HK-2 (cell line): ENCODE results near the gene CHRNA3.

ENCODE experiments used
- DNase-seq: peaks from one replicate; pipeline ENCODE4 v3.0.0-alpha.2; 2018; ENCODE audit not compliant: unreplicated experiment

Gene CHRNA3

DNA sequence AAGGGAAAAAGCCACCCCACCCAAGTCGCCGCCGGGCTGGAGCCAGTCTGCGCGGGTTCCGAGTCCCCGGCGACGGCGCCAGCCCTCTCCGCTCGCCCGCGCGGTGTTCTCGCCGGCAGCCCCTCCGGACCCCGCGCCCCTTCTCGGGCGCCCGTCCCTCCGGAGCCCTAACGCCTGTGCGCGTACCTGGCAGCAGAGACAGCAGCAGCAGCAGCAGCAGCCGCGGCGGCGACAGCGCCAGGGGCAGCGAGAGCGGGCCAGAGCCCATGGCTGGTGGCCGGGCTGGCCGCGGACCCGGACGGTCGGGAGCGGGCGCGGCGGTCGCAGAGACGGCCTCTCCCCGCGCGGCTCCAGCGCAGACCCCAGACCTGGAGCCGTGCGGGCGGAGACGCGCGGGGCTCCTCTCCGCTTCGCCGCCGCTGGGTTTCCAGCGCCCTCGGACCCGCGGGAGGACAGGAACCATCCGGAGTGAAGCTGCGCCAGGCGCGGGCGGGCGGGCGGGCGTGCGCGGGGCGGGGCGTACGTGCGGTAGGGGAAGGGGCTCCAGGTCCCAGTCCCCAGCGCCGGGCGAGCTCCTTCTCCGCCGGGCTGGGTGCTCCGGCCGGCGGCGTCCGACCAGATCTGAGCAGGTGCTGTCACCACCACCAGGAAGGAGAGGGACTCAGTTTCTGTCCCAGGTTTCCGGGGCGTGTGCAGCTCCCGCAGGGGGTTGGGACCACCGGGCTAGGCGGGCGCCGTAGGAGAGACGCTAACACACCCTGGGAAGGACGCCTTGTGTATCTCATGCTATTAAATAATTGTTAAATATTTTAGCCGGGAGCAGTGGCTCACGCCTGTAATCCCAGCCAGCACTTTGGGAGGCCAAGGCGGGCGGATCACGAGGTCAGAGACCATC is at the start of gene CHRNA3:
Gene CHRNA3, minus strand, starts transcription at position 470 of the 895 bp plus-strand sequence. Its CDS starts 202 bp downstream, at position 268.
- DNase-seq = no peak

DNA sequence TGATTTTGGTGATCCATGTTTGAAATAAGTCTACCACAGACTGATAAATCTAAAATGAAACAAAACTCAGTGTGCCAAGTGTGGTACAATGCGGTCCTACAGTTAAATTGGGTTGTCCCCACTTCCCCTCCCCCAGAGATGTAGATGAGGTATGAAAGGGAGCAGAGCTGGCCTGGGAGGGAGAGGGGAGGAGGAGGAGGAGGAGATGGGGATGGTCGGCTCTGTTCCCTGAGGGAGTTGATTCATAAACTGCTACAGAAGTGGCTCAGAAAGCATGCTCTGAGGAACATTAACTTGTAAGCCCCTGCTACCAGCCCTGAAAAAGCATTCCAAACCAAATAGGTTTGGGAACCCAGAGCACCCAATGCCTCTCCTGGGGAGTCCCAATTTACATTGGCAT is 48.2 kb upstream of the CHRNA3 start:
- DNase-seq = no peak

DNA sequence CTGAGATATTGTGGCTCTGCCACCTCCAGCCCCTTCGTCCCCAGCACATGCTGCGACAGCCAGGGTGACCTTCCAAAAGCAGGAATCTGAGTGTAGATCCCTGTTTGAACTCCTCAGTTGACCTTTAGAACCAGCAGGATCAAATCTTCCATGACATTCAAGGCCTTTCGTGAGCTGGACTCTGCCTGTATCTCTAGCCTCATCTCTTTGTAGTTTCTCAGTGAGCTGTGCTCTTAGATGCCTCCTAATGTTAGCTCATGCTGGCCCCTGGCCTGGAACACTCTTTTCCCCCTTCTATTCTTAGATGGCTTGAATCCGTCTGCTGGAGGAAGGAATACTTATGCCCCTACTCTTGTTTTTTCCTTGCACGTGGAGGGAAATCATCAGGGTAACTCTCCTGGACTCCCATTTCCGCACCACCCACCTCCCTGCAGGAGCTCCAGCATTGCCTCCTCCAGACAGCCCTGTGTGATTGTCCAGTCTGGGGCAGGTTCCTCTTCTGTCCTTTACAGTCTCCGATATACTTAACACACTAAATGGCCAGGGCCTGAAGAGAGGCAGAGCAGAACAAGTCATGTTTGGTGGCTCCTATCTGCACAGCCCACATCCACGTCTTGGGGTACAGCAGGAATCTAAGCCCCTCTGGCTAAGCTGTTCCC is 46.9 kb upstream of the CHRNA3 start:
- no peak for DNase-seq

DNA sequence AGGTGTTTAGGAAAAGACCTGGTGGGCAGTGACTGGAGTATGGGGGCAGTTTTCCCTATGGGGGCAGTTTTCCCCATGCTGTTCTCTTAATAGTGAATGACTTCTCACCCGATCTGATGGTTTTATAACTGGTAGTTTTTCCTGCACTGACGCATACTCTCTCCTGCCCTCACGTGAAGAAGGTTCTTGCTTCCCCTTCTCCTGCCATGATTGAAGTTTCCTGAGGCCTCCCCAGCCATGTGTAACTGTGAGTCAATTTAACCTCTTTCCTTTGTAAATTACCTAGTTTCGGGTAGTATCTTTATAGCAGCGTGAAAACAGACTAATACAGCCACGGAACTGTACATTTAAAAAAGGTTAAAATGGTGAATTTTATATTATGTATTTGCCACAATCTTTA is 45.2 kb upstream of the CHRNA3 start:
- no peak for DNase-seq

DNA sequence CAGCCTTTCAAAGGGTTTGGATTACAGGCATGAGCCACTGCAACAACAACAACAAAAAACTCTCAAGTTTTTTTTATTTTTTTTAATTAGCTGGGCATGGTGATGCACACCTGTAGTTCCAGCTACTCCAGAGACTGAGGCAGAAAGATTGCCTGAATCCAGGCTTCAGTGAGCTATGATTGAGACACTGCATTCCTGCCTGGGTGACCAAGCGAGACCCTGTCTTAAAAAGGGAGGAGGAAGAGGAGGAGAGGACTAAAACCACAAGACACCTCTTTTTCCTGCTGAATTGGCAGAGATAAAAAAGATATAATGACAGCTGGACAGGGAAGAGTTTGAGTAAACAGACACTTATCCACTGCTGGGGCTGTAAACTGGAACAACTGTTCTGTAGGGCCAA is 42.9 kb upstream of the CHRNA3 start:
- no peak for DNase-seq

DNA sequence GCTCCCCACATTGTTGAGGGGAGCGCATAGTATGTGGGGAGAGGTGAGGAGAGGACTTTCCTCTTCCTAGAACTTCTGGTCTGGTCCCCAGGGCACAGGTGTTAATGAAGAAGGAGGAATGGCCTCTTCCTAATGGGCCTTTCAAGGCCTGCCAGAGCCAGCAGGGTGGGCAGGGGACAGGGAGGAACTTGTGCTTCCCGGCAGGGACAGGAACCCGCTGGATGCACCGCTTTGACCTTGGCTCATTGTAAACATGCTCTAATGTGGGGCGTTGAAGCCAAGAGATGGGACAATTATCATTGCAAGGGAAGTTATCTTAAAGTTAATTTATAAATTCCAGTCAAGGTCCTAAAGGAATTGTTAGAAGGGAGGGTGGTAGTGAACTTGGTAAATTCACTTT is 41.2 kb upstream of the CHRNA3 start:
- no peak for DNase-seq

DNA sequence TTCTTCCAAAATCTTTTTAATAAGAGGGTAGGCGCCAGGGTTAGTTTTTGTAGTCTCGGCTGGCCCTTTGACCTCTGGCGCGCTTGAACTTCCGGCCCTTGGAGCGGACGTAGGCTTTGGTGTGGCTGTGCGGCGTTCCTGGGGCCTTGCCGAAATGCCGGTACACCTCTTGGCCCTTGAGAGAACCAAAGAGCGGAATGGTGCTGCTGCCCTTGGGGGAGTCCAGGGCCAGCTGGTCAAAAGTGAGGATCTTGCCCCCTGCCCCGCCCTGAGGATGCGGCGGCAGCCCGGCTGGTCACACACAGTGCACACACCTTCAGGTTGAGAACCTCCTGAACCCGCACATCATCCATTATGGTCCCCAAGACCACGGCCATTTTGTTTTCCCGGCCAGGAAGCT is 40.2 kb upstream of the CHRNA3 start:
- DNase-seq = no peak

DNA sequence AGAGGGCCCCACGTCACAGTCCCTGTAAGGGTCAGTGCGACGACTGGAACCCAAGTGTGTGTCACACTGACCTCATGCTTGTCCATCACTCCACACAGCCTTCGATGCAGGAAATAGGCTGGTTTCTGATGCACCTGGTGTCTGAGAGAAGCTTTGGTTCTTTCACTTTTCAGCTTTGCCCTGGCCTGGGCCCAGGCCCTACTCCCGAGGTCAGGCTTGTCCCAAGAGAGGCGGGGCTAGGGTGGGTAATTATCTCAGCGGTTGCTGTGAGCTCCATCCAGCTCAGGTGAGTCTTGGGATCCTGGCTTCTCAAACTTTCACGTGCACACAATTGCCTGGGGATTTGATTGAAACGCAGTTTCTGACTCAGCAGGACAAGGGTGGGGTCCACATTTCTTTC is 39.8 kb upstream of the CHRNA3 start:
- no peak for DNase-seq

DNA sequence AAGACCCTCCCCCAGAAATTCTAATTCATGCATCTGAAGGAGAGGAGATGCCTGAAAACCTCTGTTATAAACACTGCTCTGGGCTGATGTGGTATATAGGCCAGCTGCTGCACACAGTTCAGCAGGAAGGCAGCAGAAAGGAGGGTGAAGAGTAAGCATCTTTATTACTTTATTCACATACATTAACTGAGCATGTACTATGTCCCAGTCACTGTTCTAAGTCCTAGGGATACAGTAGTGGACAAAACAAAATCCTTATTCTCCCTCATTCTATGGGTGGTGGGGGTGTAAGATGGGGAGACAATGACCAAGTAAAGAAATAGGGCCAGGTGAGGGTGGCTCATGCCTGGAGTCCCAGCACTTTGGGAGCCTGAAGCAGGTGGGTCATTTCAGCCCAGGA is 38.0 kb upstream of the CHRNA3 start:
- no peak for DNase-seq

DNA sequence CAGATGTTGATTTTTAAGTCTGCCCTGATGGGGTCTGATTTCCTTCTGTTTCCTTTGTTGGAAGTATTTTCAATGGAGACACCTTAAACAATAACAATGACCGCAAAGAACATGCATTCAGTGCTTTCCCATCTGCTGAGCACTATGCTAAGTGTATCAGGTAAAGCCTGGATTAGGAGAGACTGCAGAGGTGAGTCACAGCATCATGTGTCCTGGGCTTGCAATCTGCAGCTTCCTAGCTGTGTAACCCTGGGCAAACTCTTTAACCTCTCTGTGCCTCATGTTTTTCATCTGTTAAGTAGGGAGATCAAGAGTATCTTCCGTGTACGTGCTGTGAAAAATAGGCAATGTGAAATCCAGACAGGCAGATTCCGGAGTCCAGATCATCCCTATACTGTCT is 33.5 kb upstream of the CHRNA3 start:
- no peak for DNase-seq

DNA sequence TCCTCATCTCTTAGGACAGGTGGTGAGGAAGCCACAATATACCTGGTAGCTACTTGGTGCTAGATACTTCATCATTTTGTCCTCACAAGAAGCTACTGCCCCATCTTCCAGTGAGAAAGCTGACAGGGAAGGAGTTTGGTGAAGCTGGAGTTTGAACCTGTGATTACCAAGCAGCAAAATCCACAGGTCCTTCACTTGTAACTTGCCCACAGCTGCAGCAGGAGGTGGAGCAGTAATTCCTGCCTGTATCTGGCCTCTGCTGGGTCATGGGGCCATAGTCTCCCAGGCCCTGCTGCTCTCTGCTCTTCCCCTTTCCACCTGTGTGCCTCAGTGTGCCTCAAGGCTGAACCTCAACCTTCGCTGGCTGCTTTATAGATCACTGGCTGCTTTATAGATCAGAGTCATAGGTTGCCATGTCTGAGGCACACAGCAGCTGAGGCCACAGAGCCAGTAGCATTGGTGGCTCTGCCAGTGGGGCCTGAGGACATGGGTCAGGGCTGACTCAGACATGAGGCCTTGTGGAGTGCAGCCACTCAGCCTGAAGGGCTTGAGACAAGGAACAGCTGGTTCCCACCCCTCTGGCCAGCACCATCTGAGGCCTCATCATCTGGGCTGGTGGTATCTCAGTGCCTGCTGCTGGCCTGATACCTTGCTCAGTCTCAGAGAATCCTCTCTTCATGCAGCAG is 31.3 kb upstream of the CHRNA3 start:
- DNase-seq = no peak

DNA sequence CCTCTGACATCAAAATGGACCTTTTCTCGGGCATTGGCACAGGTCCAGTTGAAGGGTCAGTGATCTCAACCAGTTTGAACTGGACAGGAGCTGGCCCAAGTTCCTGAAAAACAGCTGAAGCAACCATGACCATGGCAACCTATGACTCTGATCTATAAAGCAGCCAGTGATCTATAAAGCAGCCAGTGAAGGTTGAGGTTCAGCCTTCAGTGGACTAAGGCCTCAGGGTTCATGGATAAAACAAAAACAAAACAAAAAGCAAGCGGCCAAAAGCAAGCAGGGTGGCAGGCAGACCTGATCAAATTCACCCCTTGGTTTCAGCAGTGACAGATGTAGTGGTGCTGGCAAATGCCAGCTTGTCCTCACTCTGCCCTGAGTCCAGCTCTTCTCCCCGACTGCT is 30.2 kb upstream of the CHRNA3 start:
- DNase-seq = no peak

DNA sequence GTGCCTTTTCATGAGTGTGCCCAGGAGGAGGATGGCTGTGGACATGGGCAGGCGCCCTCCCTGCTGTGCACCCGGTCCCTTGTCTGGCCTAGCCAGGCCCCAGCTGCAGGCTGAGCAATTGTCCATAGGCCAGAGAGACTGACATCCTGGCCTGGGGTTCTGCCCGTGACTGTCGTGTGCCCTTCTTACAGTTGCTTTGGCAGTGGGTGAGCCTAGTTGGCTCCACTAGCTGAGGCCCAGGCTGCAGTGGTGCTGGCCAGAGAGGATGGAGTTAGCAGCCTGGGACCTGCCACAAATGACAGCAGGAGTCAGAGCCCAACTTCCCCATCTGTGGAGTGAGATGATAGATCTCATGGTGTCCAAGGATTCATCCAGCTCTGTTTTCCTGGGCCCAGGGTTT is 29.2 kb upstream of the CHRNA3 start:
- DNase-seq = no peak

DNA sequence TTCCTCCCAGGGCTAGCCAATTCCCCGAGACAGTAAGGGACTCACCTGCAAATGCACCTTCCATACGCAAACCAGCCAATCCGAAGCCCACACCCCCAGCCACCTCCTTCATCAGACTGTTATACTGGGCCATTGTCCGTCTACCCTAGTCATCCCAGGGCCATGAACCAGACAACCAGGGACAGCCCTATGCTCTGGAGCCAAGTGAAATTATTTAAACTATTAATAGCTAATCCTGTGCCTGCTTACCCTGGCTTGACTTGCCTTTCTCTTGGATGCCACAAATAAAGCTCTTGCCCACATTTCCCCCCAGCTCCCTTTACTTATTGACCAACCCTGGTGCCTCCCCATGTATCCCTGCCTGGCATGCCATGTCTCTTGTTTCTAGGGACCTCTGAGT is 24.2 kb upstream of the CHRNA3 start:
- no peak for DNase-seq

DNA sequence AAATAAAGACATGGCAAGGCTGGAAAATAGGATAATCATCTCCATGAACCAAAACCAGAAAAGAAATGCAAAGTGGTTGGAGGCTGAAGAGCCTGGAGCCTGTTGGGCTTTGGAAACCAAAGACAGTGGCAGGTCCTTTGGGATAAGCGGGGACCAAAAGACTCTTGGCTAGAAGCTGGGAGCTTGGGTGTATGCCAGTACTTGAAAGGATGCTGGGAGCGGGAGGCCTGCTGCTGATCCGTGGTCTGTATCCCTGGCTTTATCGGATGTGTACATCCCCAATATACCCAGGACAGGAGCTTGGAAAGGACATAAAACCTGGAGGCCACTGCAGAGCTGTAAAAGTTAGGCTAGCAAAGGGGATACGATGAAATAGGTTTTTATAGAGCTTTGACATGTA is 21.5 kb upstream of the CHRNA3 start:
- DNase-seq = no peak

DNA sequence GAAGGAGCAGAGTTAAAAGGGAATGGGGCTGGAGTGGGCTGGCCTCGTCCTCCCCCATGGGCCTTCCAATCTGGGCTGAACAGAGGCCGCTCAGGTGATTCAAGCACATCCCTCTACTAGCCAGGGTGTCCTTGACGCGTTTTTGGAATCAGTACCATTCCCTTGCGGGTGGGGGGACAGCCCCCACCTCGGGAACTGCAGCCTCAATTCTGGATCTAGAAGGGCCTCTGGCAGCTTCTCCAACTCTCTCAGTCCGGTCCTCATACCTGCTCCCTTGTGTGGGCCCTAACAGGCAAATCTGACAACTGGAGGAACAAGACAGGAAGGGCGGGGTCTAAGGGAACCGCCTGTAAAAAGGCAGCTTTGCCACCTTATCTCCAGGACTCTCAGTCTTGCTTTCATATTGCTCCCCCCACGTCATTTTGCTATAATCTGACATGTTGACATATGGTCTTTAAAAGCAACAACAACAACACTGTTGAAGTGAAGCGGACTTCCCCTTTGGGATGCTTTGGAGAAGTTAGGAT is 21.0 kb upstream of the CHRNA3 start:
- no peak for DNase-seq

DNA sequence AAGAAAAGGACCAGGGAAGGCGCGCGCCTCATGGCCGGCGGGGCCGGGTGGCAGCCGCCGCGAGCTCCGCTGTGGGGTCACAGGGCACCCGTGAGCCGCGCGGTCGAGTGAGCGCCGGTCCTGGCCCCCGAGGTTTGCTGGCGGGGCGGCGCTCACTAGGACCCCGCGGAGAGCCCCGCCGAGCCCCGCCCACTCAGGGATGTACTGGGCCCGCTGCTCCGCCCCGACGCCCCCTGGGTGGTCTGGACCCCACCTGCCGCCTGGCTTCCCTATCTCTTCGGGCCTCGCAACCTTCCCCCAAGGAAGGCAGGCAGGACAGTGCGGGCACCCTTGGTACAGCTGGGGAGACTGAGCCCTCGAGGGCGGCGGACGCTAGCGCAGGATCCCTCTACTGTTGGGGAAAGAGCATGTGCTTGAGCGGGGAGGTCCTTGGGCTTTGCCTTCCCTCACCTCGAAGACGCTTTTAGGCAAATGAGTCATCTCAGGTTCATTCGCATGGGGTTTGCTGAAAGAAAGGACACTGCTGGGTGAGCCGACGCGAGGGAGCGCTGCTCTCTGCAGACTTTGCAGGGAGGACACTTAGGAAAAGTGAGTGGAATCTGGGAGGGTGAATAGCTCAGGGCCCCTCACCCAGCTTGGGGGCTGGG is 20.4 kb upstream of the CHRNA3 start, which contains the start of gene CHRNB4:
Gene CHRNB4, minus strand, starts transcription at position 109 of the 647 bp plus-strand sequence. Its CDS starts 77 bp downstream, at position 32.
- DNase-seq = peak; percentile 41

DNA sequence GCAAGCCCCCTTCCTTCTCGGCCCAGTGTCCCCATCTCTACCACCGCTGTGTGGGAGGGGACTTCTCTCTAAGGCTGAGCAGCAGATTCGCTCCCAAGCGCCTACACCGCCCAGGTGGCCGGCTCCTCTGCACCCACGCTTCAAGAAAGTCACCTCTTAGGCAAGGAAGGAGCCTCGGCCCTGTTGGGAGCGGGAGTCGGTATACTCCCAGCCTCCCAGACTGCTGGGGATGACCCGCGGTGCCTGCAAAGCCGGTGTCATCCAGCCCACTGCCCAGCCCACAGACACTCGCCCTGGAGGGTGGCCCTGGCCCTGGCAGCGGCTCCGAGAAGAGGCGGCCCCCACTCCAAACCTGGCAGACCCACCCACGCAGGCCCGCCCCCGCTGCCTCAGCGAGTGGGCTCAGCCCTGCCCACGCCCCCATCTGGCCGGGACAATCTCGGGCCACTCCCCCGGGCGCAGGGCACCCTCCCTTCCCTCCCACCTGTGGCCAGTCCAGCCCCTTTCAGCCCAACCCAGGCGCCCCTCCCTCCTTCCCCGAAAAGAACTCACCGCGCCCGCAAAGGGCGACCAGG is 19.8 kb upstream of the CHRNA3 start:
- DNase-seq = peak; percentile 9

DNA sequence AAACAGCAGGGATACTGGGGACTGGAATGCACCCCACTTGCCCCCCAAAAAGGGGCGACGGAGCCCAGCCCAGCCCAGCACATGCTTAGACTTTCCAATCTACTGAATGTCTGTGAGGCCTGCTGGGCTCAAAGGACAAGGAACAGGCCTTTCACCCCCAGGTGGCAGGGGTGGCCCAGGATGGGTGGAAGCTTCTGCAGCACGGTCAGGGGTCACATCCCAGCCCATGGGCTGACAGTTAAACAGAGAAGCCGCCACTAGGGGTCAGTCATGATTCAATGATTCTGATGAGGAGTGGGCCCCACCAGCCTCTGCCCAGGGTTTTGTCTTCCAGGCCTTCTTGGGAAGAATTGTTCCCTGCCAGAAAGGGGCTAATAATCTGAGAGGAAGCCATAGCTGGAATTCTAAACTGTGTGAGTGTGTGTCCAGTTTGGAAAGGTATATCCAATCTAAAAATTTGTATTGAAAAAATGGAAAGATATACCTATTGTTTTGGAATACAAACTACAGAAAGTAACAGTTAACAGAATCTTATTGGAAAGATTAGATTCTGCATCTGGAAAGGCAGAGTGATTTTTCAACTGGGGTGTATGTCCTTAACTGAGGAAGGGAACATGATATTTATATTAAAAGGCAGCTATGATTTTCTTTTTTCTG is 18.0 kb upstream of the CHRNA3 start:
- peak; percentile 20 for DNase-seq

DNA sequence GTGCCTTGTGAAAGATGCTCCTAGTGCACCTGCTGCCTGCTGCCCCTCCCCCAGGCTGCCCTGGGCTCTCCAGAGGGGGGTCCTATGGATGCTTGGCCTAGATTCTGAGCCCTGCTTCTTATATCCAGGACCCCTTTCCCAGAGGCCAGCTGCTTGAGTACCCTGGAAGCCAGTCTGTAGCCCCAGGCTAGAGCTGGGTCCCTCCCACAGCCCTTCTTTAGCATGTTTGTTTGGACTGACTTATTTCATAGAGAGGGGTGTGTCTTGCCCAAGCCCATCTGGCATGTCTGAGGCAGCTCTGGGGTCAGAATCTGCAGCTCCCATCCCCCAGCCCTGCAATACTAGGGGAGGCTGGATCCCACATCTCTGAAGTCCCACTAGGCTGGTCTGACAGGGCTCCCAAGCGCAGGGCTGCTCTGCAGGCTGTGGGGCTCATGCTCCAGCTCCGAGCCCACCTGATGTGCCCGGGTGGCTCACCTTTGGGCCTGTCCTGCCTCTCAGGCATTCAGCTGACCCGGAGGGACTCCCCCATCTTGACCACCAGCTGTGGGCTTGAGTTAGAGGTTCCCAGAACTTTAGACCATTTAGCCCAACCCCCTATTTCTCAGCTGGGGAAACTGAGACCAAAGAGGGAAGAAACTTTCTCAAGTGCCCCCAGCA is 17.1 kb upstream of the CHRNA3 start:
- no peak for DNase-seq
